HG02610 (cell line): ENCODE measurements around the gene RNFT1.
A peak's percentile ranks its signal among the peaks of the same experiment; 100 is the strongest.
"Not testable (repeated sequence)": the region's sequence is repeated elsewhere in the genome, so short reads cannot be mapped to it uniquely, and the experiment has no call there.

Source experiments
- ATAC-seq: cut with Tn5 transposase; IDR thresholded peaks from one replicate; pipeline ENCODE4 v1.9.1; 2021; ENCODE audit warnings: mild to moderate bottlenecking, moderate library complexity; ENCODE audit not compliant: unreplicated experiment

RNFT1 gene, protein sequence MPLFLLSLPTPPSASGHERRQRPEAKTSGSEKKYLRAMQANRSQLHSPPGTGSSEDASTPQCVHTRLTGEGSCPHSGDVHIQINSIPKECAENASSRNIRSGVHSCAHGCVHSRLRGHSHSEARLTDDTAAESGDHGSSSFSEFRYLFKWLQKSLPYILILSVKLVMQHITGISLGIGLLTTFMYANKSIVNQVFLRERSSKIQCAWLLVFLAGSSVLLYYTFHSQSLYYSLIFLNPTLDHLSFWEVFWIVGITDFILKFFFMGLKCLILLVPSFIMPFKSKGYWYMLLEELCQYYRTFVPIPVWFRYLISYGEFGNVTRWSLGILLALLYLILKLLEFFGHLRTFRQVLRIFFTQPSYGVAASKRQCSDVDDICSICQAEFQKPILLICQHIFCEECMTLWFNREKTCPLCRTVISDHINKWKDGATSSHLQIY

DNA sequence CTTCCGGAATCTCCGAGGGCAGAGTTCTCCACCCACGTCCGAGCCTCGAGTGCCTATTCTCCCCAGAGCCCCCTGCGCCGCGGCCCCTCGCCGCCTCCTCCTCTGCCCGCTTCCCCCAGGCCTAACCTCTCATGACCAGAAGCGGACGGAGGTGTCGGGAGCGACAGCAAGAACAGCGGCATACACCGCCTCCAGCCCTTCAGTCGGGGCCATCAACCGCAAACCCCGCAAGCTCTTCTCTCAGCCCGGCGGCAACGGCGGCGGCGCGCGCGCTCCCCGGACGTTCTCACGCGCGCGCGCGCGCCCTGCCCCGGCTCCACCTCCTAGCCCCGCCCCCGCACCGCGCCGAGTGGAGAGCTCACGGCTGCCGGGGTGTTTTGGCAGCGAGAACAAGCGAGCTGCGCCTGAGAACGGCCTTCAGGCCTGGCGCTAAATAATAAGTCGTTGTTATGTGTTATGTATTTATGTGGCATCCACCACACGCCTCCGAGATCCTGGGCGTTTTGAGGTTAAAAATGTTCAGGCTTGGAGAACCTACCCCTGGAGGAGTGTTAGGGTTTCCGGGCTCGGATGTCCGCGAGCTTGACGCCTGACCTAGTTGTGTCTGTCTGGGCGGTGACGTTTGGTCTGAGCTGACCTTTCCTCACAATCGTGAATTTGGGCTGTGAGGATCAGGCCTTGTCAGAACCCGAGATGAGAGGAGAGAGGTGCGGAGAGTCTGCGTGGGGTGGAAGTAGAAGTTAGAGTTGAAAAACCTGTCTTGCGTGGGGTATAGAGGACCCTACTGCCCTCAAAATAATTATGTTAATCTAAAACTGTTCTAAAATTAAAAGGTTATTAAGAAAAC lies at the start of gene RNFT1:
RNFT1 (minus strand) TSS at position 259 of the 847 bp plus-strand sequence; CDS start at position 182, 77 bp downstream.
- peak; percentile 76 for ATAC-seq

- ATAC-seq, result not testable (repeated sequence)
Observed at GRCh38 chr17:60009326-60009725, 44.8 kb upstream of the RNFT1 start.

GRCh38 chr17:60008377-60008776 lies 43.8 kb upstream of the RNFT1 start:
- ATAC-seq, result not testable (repeated sequence)

GRCh38 chr17:60006160-60006559 lies 41.6 kb upstream of the RNFT1 start:
- ATAC-seq, result no peak

- not testable (repeated sequence) for ATAC-seq
Observed at GRCh38 chr17:60004561-60004960, 40.0 kb upstream of the RNFT1 start.

DNA sequence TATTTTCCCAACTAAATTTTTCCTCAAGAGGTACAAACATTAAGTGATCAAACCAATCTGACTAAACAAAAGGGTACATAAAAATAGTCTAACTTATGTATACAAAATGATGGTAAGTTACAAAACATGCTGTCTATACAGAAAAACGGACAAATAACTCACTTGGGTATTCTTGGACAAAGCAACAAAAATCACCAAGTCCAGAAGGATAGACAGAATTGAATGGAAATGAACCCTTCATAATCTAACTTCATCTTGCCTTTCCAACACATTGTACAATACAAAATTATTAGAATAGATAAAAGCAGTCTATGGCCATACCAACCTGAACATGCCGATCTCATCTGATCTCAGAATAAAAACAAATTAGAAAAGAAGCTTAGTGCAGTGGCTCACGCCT lies 37.9 kb upstream of the RNFT1 start:
- ATAC-seq, result not testable (repeated sequence)

DNA sequence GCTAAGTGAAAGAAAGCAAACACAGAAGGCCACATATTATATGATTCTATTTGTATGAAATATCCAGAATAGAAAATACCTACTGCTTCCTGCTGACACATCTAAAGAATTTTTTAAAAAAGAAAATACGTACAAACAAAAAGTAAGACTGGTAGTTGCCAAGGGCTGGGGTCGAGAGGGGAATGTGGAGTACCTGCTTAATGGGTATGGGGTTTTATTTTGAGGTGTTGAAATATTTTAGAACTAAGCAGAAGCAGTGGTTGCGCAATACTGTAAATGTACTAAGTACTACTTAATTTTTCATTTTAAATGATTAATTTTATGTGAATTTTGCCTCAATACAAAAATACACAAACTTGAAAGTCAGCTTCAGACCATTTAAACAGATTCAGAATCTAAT lies 32.1 kb upstream of the RNFT1 start:
- not testable (repeated sequence) for ATAC-seq

DNA sequence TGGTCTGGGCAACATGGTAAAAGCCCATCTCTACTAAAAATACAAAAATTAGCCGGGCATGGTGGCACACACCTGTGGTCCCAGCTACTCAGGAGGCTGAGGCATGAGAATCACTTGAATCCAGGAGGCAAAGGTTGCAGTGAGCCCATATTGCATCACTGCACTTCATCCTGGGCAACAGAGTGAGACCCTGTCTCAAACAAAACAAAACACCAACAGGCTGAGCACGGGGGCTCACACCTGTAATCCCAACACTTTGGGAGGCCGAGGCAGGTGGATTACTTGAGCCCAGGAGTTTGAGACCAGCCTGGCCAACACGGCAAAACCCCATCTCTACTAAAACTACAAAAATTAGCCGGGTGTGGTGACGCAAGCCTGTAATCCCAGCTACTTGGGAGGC lies 10.6 kb upstream of the RNFT1 start:
- not testable (repeated sequence) for ATAC-seq

DNA sequence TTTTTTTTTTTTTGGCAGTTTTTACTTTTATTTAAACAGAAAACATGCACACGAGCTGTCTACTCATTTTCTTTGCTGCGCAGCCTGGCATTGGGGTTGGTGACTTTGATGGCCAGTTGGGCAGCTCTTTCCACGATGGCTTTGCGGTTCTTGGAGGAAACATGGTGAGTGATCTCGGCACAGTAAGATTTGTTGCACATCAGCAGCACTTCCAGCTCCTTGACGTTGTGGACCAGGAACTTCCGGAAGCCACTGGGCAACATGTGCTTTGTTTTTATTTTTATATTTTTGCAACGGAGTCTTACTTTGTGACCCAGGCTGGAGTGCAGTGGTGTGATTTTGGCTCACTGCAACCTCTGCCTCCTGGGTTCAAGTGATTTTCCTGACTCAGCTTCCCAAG lies 8.9 kb upstream of the RNFT1 start:
- ATAC-seq, result not testable (repeated sequence)

- no peak for ATAC-seq
Observed at GRCh38 chr17:59972778-59973177, 8.2 kb upstream of the RNFT1 start.

DNA sequence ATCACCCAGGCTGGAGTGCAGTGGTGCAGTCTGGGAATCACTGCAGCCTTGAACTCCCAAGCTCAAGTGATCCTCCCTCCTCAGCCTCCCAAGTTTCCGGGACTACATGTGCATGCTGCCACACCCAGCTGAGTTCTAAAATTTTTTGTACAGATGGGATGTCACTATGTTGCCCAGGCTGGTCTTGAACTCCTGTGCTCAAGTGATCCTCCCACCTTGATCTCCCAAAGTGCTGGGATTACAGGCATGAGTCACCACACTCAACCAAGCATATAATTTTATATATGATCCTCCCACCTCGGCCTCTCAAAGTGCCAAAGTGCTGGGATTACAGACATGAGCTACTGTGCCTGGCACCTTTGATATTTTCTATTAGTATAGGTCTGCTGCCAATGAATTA lies 7.2 kb upstream of the RNFT1 start:
- not testable (repeated sequence) for ATAC-seq

DNA sequence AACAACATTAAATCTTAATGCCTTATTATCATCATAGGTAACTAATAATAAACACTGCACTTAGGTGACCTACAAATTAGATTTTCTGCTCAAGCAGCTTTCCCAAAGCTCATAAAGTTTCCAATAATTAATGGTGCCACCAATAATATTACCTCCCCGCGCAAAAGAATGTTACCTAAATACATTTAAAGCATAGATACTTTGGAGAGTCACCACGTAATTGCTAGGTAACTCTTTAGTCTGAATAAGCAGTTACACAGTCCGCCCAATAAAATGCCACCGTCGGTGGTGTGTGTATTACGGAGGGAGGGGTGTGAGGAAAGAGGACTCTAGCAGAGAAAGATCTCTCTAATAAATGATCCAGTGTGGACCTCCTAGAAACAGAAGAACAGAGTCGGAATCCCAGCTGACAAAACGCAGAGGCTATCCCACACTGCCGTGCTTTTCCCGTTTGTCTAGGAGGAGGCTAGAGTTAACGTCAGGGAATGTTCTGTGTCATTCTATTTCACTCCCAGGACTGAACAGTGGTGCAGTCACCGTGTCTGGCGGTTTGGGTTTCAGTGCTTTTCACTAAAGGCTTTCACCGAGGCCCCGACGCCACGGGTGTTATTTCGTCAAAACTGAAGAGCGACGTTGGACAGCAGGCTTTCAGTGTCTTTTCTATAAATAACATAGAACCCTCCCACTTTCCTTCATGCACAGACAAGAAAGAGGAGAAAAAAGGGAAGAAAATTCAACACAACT lies 630 bp downstream of the RNFT1 start:
- ATAC-seq, result peak; percentile 34

DNA sequence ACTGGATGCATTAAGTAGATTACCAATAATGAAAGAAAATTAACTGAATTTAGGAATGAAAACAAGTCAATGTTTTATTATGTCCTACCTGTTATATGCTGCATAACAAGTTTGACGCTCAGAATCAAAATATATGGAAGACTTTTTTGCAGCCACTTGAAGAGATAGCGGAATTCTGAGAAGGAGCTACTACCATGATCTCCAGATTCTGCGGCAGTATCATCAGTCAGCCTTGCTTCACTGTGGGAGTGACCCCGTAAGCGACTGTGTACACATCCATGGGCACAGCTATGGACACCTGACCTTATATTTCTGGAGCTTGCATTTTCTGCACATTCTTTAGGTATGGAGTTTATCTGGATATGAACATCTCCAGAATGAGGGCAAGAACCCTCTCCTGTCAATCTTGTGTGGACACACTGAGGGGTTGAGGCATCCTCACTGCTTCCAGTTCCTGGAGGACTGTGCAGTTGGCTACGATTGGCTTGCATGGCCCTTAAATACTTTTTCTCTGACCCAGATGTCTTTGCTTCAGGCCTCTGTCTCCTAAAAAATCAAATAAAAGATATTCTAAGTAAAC lies 1.7 kb downstream of the RNFT1 start:
- ATAC-seq, result no peak

- not testable (repeated sequence) for ATAC-seq
Observed at GRCh38 chr17:59959574-59959973, 5.0 kb downstream of the RNFT1 start.

- ATAC-seq, result no peak
Observed at GRCh38 chr17:59954856-59955255, 9.7 kb downstream of the RNFT1 start.

- no peak for ATAC-seq
Observed at GRCh38 chr17:59950049-59950448, 14.5 kb downstream of the RNFT1 start.

DNA sequence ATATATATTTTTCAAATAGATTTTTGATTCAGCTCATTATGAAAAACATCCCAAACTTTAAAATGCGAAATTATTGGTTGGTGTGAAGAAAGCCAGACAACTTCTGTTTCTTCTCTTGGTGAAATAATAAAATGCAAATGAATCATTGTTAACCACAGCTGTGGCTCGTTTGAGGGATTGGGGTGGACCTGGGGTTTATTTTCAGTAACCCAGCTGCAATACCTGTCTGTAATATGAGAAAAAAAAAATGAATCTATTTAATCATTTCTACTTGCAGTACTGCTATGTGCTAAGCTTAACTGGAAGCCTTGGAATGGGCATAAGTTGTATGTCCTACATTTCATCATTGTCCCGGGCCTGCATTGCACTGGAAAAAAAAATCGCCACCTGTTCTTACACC lies 17.2 kb downstream of the RNFT1 start:
- ATAC-seq, result not testable (repeated sequence)

GRCh38 chr17:59946433-59946832 lies 18.1 kb downstream of the RNFT1 start:
- ATAC-seq, result not testable (repeated sequence)

DNA sequence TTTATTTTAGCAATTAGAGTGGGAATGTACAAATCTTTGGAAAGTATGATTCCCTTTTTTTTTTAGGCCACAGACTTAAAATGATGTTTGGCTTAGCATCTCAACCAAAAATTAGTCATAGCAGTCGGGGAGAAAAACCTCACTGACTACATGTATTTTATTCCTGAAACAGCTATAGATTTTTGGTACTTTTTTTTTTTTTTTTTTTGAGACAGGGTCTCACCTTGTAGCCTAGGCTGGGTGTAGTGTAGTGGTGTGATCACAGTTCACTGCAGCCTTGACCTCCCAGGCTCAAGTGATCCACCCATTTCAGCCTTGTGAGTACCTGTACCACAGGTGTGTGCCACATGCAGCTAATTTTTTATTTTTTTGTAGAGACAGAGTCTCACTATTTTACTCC lies 23.4 kb downstream of the RNFT1 start:
- ATAC-seq, result no peak

DNA sequence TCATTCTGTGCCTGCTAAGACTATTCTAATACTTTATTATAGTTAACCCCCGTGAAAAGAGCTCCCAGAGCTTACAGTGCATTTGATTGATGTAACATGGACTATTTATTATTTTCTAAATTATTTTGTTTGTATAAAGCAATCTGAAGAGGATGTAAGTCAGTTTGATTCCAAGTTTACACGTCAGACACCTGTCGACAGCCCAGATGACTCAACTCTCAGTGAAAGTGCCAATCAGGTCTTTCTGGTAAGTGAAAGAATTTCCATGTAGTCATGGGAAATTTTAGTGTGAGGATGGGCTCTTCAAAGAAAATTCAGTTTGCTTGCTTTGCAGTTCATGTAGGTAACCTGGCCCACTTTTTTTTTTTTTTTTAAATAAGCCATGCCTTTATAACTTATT lies 23.8 kb downstream of the RNFT1 start:
- not testable (repeated sequence) for ATAC-seq

DNA sequence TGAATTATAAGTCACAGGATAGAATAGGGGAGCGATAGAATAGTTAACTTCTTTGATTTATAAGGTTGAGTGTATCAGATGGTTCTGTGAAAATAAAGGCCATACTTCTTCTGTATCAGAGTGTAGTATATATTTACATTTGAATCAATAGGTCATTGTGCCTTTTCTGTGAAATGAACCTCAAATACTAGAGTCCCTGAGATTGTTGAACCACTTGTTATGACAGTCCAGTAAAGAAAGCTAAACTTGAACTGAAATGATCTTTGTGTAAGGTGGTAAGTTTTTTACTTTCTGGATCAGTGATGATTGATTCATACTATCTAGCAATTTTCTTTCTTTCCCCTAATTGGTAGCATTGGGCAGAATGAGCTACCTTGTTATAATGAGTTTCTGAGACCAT lies 31.2 kb downstream of the RNFT1 start:
- ATAC-seq, result not testable (repeated sequence)
